HG03064 (cell line): ENCODE results near the gene CDK8.
A peak's percentile ranks its signal among the peaks of the same experiment; 100 is the strongest.

Experiments used
- ATAC-seq: cut with Tn5 transposase; IDR thresholded peaks from one replicate; pipeline ENCODE4 v1.9.1; 2021; ENCODE audit warnings: low read depth; ENCODE audit not compliant: unreplicated experiment

Gene CDK8

DNA sequence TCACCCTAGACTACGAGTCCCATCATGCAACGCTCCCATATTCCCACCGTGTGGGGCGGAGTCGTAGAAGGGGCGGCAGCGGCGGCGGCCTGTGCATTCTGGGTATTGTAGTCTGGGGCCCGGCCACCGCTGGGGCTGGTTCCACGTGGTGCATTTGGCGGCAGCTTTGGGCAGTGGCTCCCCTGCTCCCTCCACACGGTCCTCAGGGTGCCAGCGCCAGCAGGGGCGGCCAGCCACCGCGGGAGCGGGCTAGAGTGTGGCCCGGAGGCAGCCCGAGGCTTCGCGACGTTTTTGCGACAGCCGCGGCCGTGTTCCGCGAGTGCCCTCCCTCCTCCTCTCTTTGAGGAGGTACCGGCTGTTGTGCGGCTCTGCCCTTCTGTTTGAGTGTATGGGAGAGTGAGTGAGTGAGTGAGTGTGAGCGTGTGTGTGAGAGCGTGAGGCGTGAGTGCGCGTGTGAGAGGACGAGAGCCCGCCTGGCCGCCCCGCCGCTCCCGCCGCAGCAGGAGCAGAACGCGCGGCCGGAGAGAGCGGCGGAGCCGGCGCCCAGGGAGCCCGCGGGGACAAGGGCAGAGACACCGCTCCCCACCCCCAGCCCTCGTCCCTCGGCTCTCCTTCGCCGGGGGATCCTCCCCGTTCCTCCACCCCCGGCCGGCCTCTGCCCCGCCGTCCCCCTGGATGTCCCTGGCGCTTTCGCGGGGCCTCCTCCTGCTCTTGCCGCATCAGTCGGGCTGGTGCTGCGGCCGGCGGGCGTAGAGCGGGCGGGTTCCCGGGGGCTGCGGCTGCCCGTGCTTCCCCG is at the start of gene CDK8:
Gene CDK8 (plus strand): TSS at position 343 of the 796 bp plus-strand sequence. CDS start 513 bp downstream, outside the sequence.
- peak; percentile 86 for ATAC-seq

DNA sequence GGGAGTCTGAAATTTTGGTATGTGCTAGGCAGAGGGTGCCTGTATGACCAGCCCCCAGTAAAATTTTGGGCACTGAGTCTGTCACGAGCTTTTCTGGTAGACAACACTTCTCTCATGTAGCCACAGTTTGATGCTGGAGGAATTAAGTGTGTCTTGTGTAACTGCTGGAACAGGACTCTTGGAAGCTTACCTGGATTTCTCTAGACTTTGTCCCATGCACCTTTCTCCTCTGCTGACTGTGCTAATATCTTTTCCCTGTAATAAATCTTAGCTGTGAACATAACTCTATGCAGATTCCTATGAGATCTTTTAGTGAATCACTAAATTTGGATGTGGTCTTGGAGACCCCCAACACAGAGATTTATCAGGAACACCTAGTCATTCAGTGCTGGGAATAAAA is 45.6 kb upstream of the CDK8 start:
- no peak for ATAC-seq

DNA sequence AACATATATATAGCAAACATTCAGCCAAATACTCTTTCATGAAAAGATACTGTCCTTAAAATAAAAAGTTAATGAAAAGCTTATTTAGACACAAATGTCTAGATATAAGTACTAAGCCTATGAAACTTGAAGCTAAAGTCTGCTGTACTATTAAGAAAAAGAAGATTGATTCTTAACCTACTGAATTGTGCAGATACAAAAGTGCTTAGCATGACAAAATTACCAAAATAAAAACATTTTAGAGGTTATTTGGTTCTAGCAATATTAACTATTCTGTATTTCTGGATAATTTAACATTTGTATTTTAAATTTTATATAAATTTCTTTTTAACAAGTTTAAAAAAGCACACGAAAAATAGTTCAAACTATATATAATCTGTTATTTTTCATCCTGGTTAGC is 40.6 kb upstream of the CDK8 start:
- ATAC-seq = no peak

DNA sequence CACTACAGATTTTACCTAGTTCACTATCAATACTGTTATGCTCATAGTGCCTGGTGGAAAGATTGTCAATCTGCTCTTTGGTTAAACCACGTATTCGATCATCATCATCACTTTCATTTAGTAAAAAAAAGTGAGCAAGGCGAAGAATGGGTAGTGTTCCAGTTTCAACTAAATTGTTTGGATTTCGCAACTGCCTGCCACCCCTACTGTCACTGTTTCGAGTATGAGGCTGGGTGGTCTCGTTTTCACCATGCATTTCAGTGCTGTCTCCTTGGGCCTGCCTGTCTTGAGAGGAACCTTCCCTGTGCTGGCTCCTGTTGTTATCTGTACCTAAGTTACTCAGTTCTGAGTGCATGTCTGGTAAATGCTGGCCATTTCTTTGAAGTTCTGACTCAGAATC is 39.9 kb upstream of the CDK8 start:
- no peak for ATAC-seq

DNA sequence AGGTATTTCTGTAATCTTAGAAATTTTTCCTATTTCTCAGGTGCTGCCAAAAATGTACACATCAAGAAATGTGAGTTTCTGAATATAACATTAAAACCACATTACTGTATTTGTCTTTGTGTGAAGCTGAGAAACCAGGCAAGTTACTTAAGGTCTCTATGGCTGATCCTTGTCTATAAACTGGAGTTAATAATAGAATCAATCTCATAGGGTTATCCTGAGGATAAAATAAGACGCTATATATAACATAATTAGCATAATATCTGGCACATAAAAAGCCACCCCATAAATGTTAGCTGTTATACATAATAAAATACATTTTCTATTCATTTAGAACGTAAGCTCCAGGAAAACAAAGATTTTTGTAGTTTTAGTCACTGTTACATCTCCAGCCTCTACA is 37.9 kb upstream of the CDK8 start:
- ATAC-seq = no peak

DNA sequence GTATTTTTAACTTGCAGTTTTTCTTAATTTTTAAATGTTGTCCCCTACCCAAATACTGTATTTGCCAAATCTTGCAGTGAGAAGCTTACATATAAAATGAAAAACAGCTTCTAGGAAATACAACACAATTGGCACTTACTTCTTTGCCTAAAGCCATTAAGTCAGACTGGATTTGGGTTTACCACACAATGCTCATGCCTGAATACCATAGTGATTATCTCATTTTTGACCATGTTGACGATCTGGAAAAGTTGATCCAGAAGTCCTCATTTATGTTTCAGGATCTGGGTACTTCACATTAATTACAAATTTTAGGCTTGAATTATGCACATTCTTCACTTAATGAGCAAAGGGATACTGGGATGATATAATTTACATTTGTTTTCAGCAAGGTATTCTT is 34.2 kb upstream of the CDK8 start:
- no peak for ATAC-seq

DNA sequence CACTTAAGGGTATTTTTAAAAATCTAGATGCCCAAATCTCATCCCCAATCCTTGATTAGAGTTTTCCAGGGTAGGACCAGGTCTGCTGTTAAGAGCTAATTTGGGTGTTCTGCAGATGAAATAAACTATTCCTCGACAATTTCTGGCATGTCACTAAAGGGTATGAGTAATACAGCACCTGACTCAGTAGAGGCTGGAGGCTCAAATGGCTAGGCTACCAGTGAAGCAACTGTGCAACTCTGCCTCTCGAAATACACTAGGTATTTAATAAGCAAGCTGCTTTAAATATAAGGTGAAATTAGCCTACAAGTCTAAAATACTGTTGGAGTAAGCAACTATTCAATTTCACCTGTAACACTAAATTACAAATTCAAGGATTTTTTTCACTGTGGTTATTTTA is 33.4 kb upstream of the CDK8 start:
- no peak for ATAC-seq

DNA sequence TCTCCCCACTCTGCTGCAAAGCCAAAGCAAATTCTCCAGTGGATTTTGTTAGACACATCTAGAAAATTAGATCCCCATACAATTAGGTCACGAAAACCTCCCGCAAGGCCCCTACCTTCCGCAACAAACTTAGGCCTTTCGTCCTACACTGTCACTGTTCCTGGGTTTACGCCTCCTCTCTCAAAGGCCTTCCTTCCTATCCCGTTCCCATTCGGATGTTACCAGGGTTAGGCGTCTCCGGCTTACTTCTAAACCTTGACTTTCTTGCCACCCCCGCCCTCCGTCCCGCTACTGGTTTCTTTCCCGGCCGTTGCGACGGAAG is 32.6 kb upstream of the CDK8 start:
- peak; percentile 11 for ATAC-seq

DNA sequence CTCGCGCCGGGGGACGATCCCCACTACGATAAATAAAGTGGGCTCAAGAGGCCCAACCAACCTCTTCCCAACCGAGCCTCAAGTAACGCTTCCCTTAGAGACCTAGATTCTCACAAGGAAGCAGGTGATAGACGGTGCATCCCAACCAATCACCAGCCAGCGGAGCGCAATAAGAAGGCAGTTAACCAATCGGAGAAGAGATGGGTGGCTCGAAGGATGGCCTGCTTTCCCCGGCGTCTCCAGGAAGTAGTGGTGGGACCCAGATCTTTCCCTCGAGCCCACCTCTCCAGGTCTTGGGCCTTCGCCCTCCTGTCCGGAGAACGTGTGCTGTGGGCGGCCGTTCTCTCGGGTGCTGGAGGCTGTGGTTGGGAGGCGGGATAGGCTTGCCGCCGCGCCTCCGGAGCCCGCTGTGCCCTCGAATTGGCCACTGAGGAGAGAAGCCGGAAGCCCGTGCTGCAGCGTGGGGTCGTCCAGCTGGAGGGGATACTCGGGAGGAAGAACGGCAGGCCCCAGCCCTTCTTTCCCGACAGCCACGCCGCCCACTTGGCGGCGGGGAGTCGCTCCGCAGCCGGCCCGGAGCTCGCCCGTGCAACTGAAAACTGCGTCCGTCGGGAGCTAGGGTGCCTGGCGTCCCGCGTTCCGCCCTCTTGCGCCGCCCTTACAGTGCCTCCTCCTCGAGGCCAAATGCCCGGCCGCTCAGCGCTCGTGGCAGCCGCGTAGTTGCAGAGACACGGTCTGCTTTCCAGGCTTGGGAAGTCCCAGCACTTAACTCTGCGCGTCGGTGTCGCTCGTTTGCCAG is 32.0 kb upstream of the CDK8 start, which contains the start of gene RNF6:
Gene RNF6 (minus strand): TSS at position 594 of the 799 bp plus-strand sequence. CDS start 2,665 bp downstream, outside the sequence.
- peak; percentile 92 for ATAC-seq

DNA sequence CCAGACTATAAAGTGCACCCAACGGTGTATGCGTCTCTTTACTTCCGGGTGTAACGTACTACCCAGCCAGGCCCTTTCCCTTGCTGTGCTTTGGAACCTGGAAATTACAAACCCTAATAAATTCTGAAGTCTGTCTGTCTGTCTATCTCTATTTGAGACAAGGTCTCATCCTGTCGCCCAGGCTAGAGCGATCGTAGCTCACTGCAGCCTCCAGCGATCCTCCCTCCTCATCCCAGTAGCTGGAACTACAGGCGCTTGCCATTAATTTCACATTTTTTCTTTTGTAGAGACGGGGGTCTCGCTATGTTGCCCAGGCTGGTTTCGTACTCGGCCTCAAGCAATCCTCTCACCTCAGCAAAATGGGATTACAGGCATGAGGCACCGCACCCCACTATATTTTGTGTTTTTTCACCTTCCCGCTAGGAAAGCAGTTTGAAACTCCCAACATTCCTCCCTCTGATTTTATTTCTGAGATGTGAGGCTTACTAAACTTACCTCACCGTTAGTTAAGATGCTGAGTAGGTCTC is 31.3 kb upstream of the CDK8 start:
- ATAC-seq = peak; percentile 38

DNA sequence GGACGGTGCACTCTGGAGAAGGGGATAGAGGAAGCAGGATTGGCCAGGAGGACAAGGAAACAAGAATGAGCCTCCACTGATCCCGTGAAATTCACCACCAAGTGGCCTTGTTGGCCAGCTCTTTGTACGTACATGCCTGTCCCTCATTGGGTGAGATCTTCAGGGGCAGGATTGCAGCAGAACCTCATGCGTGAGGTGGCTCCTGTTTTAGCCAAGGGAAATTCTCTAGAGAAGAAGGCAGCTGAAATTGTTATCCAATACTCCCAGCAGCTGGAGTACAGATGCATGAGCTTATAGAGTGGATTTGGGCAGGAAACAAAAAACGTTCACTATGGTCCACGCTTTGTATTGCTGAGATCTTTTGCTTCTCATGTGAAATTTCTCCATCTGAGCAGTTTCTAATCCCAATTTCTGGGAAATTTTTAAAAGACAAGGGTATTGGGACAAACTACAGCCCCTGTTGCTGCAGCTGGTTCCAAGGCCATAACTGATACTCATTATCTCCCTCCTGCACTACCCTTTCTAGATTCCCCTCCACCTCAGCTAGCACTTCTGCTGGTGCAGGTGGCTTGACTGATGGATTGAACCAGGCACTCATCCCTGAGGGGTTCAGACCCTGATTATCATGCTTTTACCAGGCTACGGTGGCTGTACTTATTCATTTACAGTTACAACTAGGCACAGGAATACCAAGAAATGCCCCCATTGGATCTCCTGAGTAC is 27.9 kb upstream of the CDK8 start:
- ATAC-seq = no peak

DNA sequence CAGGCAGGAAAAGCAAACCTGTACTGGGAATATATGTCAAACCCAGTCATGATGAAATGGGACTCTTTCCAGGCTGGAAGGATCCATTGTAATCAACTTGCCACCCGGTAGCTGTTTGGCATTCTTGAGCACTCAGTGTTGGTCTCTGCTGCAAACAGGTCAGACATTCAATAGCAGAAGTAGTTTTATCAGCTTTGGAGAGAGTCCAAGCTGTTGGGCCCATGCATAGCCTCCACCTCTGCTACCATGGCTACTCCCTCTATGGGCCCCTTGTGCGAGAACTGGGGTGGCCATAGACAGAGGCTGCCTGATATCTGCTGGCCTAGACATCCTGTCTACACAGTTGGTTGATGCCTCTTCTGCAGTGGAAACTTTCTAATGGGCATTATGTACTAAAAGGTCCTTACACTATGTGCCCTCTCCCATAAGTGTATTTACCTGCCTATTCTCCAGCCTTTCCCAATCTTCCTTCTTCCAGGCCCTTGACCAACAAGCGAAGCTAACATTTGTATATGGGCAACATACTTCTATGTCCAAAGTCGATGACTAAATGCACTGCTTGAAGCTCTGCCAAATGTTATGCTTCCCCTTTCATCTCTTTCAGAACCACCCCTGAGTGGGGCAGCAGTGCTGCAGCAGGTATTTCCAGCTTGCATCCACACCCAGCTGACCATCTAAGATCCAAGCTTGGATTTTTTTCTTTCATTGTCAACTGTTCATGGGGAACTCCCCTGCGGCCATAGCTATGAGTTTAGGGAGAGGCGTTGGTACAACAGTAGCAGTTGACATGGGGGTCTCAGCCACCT is 26.6 kb upstream of the CDK8 start:
- no peak for ATAC-seq

DNA sequence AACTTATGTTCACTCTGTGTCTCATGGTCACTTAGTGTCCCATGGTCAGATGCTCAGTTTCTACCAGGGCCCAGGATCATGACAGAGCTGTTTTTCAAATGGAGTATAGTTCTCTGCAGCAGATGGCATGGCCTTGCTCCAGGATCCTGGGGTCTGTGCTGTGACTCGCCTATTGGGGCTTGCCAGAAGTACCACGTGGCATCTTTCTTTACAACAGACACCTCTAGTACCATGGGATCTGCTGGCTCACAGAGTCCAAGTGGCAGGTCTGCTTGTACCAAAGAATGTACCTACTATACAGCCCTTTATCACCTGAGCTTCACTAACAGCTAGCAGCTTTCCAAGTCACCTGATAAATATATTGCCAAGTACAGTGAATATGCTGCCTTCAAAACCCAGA is 25.8 kb upstream of the CDK8 start:
- no peak for ATAC-seq

DNA sequence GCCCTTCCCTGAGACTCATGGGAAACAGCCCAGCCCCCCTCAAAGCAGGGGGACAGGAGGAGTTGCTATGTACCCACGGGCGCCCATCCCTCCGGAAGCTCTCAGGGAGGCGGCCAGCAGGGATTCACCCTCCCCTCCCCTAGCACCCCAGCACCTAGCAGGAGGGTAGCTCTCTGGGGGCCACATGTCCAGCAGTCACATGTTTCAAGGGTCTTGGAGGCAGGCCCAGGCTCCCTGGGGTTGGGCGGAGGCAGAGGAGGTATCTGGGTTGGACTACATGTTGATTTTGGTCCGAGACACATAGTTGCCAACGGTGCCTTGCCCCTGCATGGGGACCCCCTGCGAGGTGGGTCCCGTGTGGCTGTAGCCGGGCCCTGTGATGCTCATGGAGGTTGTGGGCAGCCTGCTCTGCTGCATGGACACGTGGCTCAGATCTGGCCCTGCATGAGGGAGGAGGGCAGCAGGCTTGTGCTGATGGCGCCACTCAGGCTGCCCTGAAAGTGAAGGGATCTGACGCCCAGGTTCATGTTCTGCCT is 24.8 kb upstream of the CDK8 start:
- ATAC-seq = no peak

DNA sequence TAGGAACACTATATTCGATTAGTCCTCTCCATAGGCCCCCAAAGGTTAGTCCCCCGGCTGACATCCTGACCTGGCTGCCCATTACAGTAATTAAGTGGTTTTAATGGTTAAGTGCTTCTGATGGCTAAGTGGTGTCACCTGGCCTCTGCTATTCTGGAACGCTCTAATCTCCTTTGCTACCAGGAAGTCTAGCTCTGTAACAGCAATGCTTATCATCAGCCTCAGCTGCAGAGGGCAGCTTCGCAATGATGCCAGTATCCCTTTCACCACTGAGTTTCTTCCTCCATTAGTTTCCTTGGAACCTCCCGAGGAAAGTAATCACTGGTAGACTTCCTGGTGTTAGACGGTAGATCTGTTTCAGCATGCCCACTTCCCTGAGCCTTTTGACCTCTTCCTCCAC is 23.2 kb upstream of the CDK8 start:
- ATAC-seq = no peak

DNA sequence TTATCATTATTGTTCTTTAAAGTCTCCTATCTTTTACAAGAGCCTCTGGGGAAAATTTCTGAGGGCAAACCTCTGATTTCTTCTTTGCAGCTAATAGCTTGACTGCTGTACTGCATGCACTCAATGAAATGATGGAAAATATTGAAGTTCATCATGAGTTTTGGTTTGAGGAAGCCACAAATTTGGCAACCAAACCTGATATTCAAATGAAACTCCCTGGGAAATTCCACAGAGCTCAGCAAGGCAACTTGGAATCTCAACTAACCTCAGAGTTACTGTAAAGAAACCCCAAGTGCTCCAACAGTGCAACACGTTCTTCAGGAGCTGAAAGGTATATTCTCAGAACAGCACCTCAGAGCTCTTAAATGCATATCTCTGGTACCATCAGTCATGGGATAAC is 17.6 kb upstream of the CDK8 start:
- ATAC-seq = no peak

DNA sequence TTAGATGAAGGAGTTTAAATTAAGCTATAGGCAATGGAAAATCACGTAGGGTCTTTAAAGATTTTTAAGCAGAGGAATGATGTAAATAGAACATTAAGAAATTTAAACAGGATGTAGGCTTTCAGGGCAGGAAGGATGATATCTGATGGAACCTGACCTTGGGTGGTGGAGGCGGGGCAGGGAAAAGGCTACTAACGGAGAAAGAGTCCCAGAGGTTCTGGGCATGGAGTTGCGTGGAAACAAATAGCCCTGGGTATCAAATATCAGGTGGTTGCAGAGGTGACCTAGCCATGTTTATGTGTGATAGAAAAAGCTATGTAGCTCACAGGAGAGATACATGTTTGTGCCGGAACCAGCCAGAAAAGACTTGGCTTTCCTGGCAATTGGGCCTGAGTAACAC is 7.8 kb upstream of the CDK8 start:
- no peak for ATAC-seq

DNA sequence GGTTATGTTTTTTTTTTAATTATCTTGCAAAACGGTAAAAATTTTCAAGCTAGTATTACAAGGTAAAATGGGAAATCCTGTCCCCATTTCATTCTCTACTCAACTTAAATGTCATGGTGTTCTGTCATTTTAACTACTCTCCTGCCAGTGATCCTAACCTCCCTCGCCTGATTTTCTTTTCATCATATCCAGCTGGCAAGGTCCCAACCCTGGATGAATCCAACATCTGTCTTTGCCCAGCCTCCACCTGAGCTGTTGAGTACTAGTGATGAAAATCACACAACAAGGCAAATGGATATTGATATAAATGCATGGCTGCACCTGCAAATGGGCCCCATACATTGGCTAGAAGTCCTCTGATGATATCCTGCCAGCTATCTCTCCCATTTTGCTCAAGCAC is 6.9 kb upstream of the CDK8 start:
- ATAC-seq = no peak

DNA sequence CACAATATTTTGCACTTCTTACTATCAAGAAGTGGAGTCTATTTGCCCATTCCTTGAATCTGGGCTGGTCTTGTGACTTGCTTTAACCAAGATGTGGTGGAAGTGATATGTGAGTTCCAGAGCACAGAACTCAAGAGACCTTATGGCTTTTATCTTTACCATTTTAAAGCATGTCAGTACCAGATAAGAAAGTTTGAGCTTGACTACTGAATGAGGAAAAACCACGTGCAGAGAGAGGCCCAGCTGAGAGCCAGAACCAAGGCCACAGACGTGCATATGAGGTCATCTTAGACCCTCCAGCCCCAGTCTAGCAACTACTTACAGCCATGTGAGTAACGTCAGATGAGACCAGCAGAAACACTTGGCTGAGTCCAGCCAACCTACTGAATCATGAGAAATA is 6.3 kb upstream of the CDK8 start:
- ATAC-seq = no peak

DNA sequence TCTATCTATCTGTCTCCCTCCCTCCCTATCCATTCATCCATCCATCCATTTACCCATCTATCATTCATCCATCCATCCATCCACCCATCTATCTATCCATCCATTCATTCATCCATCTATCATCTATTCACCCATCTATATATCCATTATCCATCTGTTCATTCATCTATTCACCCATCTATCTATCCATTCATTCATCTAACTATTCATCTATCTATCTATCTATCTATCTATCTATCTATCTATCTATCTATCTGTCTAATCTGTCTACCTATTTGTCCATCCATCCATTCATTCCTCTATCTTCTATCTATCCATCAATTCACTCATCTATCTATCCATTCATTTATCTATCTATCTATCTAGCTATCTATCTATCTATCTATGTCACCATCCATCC is 4.4 kb upstream of the CDK8 start:
- no peak for ATAC-seq
